GM23338 (cell line): Measurements from ENCODE around the gene RAB17. TPM values are rescaled to one million over a fixed set of nuclear protein-coding genes. Genes with fewer than 3 reads are reported as not detected.

Experiments
- ATAC-seq: fragments of 200-7000 bp; cut with Tn5 transposase; 3 replicates; pipeline ENCODE4 v1.9.1; 2020
- DNase-seq: peaks from one replicate; pipeline ENCODE4 v3.0.0-alpha.2; 2015; ENCODE audit warnings: low spot score
- H2AFZ ChIP-seq: fragments of 200-600 bp; sonication (generic); 2 replicates; pipeline ENCODE4 v1.8.0; 2016; ENCODE audit warnings: antibody characterized with exemption, mild to moderate bottlenecking, moderate library complexity
- H3F3A ChIP-seq: fragments of 200-600 bp; sonication (generic); replicated peaks from 2 replicates; pipeline ENCODE4 v1.8.0; 2017; ENCODE audit warnings: antibody characterized with exemption, mixed run types, low read depth
- H3K27ac ChIP-seq: fragments of 200-600 bp; sonication (generic); 2 replicates; pipeline ENCODE4 v1.6.1; 2016; ENCODE audit warnings: low read depth
- H3K27me3 ChIP-seq: fragments of 200-600 bp; sonication (generic); 2 replicates; pipeline ENCODE4 v1.8.0; 2016; ENCODE audit warnings: mild to moderate bottlenecking, mixed run types, moderate library complexity; ENCODE audit not compliant: insufficient read depth
- H3K36me3 ChIP-seq: fragments of 200-600 bp; sonication (generic); 2 replicates; pipeline ENCODE4 v1.8.0; 2016; ENCODE audit warnings: mild to moderate bottlenecking; ENCODE audit not compliant: insufficient read depth
- H3K4me1 ChIP-seq: fragments of 200-600 bp; sonication (generic); 2 replicates; pipeline ENCODE4 v1.8.0; 2016; ENCODE audit warnings: mild to moderate bottlenecking, moderate library complexity; ENCODE audit not compliant: insufficient read depth
- H3K4me2 ChIP-seq: fragments of 200-600 bp; sonication (generic); 2 replicates; pipeline ENCODE4 v1.7.1; 2017; ENCODE audit warnings: mixed run types
- H3K4me3 ChIP-seq: fragments of 200-600 bp; sonication (generic); 2 replicates; pipeline ENCODE4 v1.6.1; 2016; ENCODE audit warnings: mixed run types
- H3K79me2 ChIP-seq: fragments of 200-600 bp; sonication (generic); replicated peaks from 2 replicates; pipeline ENCODE4 v1.8.0; 2017; ENCODE audit warnings: mild to moderate bottlenecking; ENCODE audit not compliant: insufficient read depth
- H3K9me2 ChIP-seq: fragments of 200-600 bp; sonication (generic); 2 replicates; pipeline ENCODE4 v1.8.0; 2017; ENCODE audit not compliant: insufficient read depth
- H4K20me1 ChIP-seq: fragments of 200-600 bp; sonication (generic); replicated peaks from 2 replicates; pipeline ENCODE4 v1.8.0; 2017; ENCODE audit warnings: mild to moderate bottlenecking; ENCODE audit not compliant: insufficient read depth
- H3K27ac Mint-ChIP-seq: 2 replicates; pipeline ENCODE4 v1.8.0; 2020; ENCODE audit warnings: inconsistent platforms, mild to moderate bottlenecking, moderate library complexity, mixed read lengths
- H3K27me3 Mint-ChIP-seq: 3 replicates; pipeline ENCODE4 v1.8.0; 2022; ENCODE audit warnings: low read depth, mild to moderate bottlenecking, moderate library complexity, mixed read lengths, inconsistent platforms; ENCODE audit not compliant: insufficient read depth, poor library complexity
- H3K36me3 Mint-ChIP-seq: 3 replicates; pipeline ENCODE4 v1.8.0; 2021; ENCODE audit warnings: low read depth, mild to moderate bottlenecking, inconsistent platforms, moderate library complexity, mixed read lengths
- H3K4me1 Mint-ChIP-seq: 3 replicates; pipeline ENCODE4 v1.8.0; 2020; ENCODE audit warnings: mild to moderate bottlenecking, inconsistent platforms, mixed read lengths
- H3K4me3 Mint-ChIP-seq: 3 replicates; pipeline ENCODE4 v1.8.0; 2021; ENCODE audit warnings: moderate library complexity, mild to moderate bottlenecking, inconsistent platforms, mixed read lengths
- H3K9me3 Mint-ChIP-seq: 3 replicates; pipeline ENCODE4 v1.8.0; 2020; ENCODE audit warnings: moderate library complexity, mild to moderate bottlenecking, inconsistent platforms, mixed read lengths
- CTCF ChIP-seq, 2 experiments: fragments of 200-600 bp in 1 of 2; sonication (generic) in 1 of 2; conservative IDR thresholded peaks; 2 replicates each; pipeline versions ENCODE4 v1.5.1 to v1.6.1; 2016 to 2017; ENCODE audit warnings: antibody characterized with exemption in 2 of 2, low read depth in 2 of 2, mild to moderate bottlenecking in 2 of 2, moderate library complexity in 1 of 2
- ETS1 ChIP-seq: IDR thresholded peaks from 2 replicates; pipeline ENCODE4 v1.6.1; 2016; ENCODE audit warnings: antibody characterized with exemption
- EZH2 ChIP-seq: fragments of 200-600 bp; sonication (generic); IDR thresholded peaks from one replicate; pipeline ENCODE4 v1.8.0; 2017; ENCODE audit warnings: antibody characterized with exemption, mild to moderate bottlenecking, low read depth; ENCODE audit not compliant: unreplicated experiment
- EZH2phosphoT487 ChIP-seq: fragments of 200-600 bp; sonication (generic); IDR thresholded peaks from one replicate; pipeline ENCODE4 v1.8.1; 2018; ENCODE audit warnings: antibody characterized with exemption; ENCODE audit not compliant: unreplicated experiment
- JUNB ChIP-seq: IDR thresholded peaks from one replicate; pipeline ENCODE4 v1.6.1; 2016; ENCODE audit warnings: antibody characterized with exemption; ENCODE audit not compliant: unreplicated experiment
- NANOG ChIP-seq: IDR thresholded peaks from 2 replicates; pipeline ENCODE4 v1.6.1; 2016; ENCODE audit warnings: antibody characterized with exemption, borderline replicate concordance
- STAT1 ChIP-seq: IDR thresholded peaks from one replicate; pipeline ENCODE4 v1.6.1; 2016; ENCODE audit warnings: antibody characterized with exemption; ENCODE audit not compliant: unreplicated experiment
- ZNF331 ChIP-seq: fragments of 250-450 bp; sonication (Bioruptor Pico); IDR thresholded peaks from 2 replicates; pipeline ENCODE4 v1.5.0; 2020; ENCODE audit warnings: low read depth, mild to moderate bottlenecking, moderate library complexity
- ZNF462 ChIP-seq: fragments of 250-450 bp; sonication (Bioruptor Pico); IDR thresholded peaks from 2 replicates; pipeline ENCODE4 v1.5.0; 2020; ENCODE audit warnings: mild to moderate bottlenecking, moderate library complexity
- polyA plus RNA-seq: library from polyadenylated mRNA; unstranded; fragments of >200 nt; fragmentation: Nextera tagmentation; extraction: Ambion mirVana; gene quantifications from 2 replicates; pipeline ENCODE4 v1.2.1, GENCODE V29; 2016
- total RNA-seq: library from RNA; depleted of rRNA; stranded (reverse); fragments of >200 nt; shearing (Covaris generic); gene quantifications from 2 replicates; pipeline ENCODE4 v1.2.3, GENCODE V29; 2014

Gene RAB17
- total and polyA plus RNA-seq, 2 experiments from 2014 or later = 22.4 to 26.9 TPM

GRCh38 chr2:237590272-237591140 lies at the start of gene RAB17 (continued):
- no peak for TF ChIP-seq ETS1

GRCh38 chr2:237639836-237640220 lies 49.3 kb upstream of the RAB17 start:
- H3K79me2 ChIP-seq = peaks cover 20% of the 10 kb centered on the region
- H3K4me1 ChIP-seq = no peaks in the 10 kb centered on the region
- 0 out of 2 replicates have a peak, but pooled peaks cover 4% of the 10 kb centered on the region for H4K20me1 ChIP-seq
- no peaks in the 10 kb centered on the region for H3K4me1 Mint-ChIP-seq
- peaks cover 9% of the 10 kb centered on the region for H3K27me3 ChIP-seq
- no peak overlapping the region for H3K4me3 ChIP-seq
- no peak overlapping the region for H3K27ac Mint-ChIP-seq
- H3K9me2 ChIP-seq = peaks cover 3% of the 10 kb centered on the region; the same call in 1 of the 2 replicates
- DNase-seq (no peak), ATAC-seq (no peak)
- H3K36me3 ChIP-seq = 0 out of 2 replicates have a peak, but pooled peaks cover 4% of the 10 kb centered on the region
- peaks cover 27% of the 10 kb centered on the region for H3K9me3 Mint-ChIP-seq
- H3K27me3 Mint-ChIP-seq = peaks cover 3% of the 10 kb centered on the region
- H2AFZ ChIP-seq = no peak overlapping the region
- H3F3A ChIP-seq = no peaks in the 10 kb centered on the region
- no peak overlapping the region for H3K4me2 ChIP-seq
- H3K27ac ChIP-seq = no peak overlapping the region
- H3K4me3 Mint-ChIP-seq = no peak overlapping the region
- H3K36me3 Mint-ChIP-seq = peaks cover 38% of the 10 kb centered on the region
- TF ChIP-seq NANOG = no peak
- no peak for TF ChIP-seq JUNB
- TF ChIP-seq ZNF331 (CRISPR knock-in tag) = no peak
- TF ChIP-seq ETS1 = no peak
- TF ChIP-seq ZNF462 (CRISPR knock-in tag) = no peak
- no peak for TF ChIP-seq EZH2
- no peak for TF ChIP-seq EZH2phosphoT487
- no peak for TF ChIP-seq CTCF (conservative IDR thresholded peaks at IDR 0.05; ENCODE audit: low read depth in 2 of 2)
- no peak for TF ChIP-seq STAT1
